GM12878 (cell line): ENCODE measurements around the gene PSMB10. TPM values are rescaled to one million over a fixed set of nuclear protein-coding genes. Genes with fewer than 3 reads are reported as not detected.
A peak's percentile ranks its signal among the peaks of the same experiment; 100 is the strongest.

Experiments
- ATAC-seq: fragments of 200-7000 bp; cut with Tn5 transposase; 3 replicates; pipeline ENCODE4 v1.9.1; 2020; ENCODE audit warnings: mild to moderate bottlenecking, moderate library complexity
- BruUV-seq: library from RNA; stranded (reverse); fragments of 400-500 nt; replicated peaks from 2 replicates; lab custom pipeline; 2021; lab: Mats Ljungman, UMichigan
- CTCF ChIA-PET: fragments of 300-600 bp; sonication (Branson Sonifier 250); formaldehyde crosslinking; extraction: SDS; loops from one replicate; lab custom pipeline; 2021; ENCODE audit warnings: inconsistent platforms; lab: Yijun Ruan, JAX
- POLR2A ChIA-PET: fragments of 350-600 bp; formaldehyde crosslinking; extraction: SDS; loops from one replicate; lab custom pipeline; 2021; ENCODE audit warnings: inconsistent platforms; lab: Charles Lee
- RAD21 ChIA-PET: fragments of 300-600 bp; sonication (Branson Sonifier 250); formaldehyde crosslinking; loops from one replicate; lab custom pipeline; 2023; ENCODE audit warnings: antibody characterized with exemption; ENCODE audit not compliant: unreplicated experiment; lab: Charles Lee
- SMC1A ChIA-PET: fragments of 300-600 bp; sonication (Branson Sonifier 250); formaldehyde crosslinking; loops from one replicate; lab custom pipeline; 2023; ENCODE audit not compliant: unreplicated experiment, uncharacterized antibody; lab: Charles Lee
- DNase-seq: peaks from one replicate; pipeline ENCODE4 v3.0.0-alpha.2; 2011; ENCODE audit warnings: low read depth, low spot score
- FAIRE-seq: peaks from 3 replicates; lab custom pipeline; 2011; peaks lifted over from hg19 to GRCh38; lab: Jason Lieb, UNC
- H2AFZ ChIP-seq: 2 replicates; pipeline ENCODE4 v1.6.0; 2011; ENCODE audit warnings: low read depth, low read length, control low read depth; ENCODE audit not compliant: control insufficient read depth
- H3K27ac ChIP-seq: 2 replicates; pipeline ENCODE4 v1.5.1; 2011; ENCODE audit warnings: control low read depth; ENCODE audit not compliant: control insufficient read depth, insufficient read depth
- H3K27me3 ChIP-seq, 2 experiments: replicated peaks in 1 of 2; 2 replicates each; pipeline versions ENCODE4 v1.6.0 to v1.6.1; 2011; ENCODE audit warnings: low read length in 1 of 2; ENCODE audit not compliant: control insufficient read depth in 2 of 2, insufficient read depth in 2 of 2
- H3K36me3 ChIP-seq, 2 experiments: 2 replicates each; pipeline ENCODE4 v1.5.1; 2011; ENCODE audit warnings: low read length in 1 of 2; ENCODE audit not compliant: control insufficient read depth in 2 of 2, insufficient read depth in 2 of 2
- H3K4me1 ChIP-seq: 2 replicates; pipeline ENCODE4 v1.6.1; 2011; ENCODE audit warnings: mild to moderate bottlenecking, low read length, moderate library complexity, mixed read lengths; ENCODE audit not compliant: control insufficient read depth, insufficient read depth
- H3K4me2 ChIP-seq: 2 replicates; pipeline ENCODE4 v1.6.0; 2011; ENCODE audit warnings: control low read depth; ENCODE audit not compliant: control insufficient read depth, insufficient read depth
- H3K4me3 ChIP-seq: fragments of 200-600 bp; sonication (generic); 2 replicates; pipeline ENCODE4 v1.5.1; 2016
- H3K79me2 ChIP-seq: 2 replicates; pipeline ENCODE4 v1.6.0; 2011; ENCODE audit warnings: low read length; ENCODE audit not compliant: control insufficient read depth, insufficient read depth
- H3K9ac ChIP-seq: 2 replicates; pipeline ENCODE4 v1.8.0; 2011; ENCODE audit warnings: low read length, control low read depth, mixed read lengths; ENCODE audit not compliant: control insufficient read depth, insufficient read depth
- H3K9me3 ChIP-seq: replicated peaks from 3 replicates; pipeline ENCODE4 v1.5.1; 2011; ENCODE audit warnings: mild to moderate bottlenecking, low read length; ENCODE audit not compliant: control insufficient read depth, insufficient read depth
- H4K20me1 ChIP-seq: 2 replicates; pipeline ENCODE4 v1.6.0; 2011; ENCODE audit not compliant: control insufficient read depth, insufficient read depth
- BHLHE40 ChIP-seq, 2 experiments: fragments of 450-650 bp in 1 of 2; IDR thresholded peaks; 2 replicates each; pipeline ENCODE4 v1.6.1; 2011 to 2017; ENCODE audit warnings: low read depth in 2 of 2, borderline replicate concordance in 1 of 2, improper control_type of control experiment in 1 of 2, low read length in 1 of 2, mild to moderate bottlenecking in 1 of 2
- GABPA ChIP-seq: IDR thresholded peaks from 2 replicates; pipeline ENCODE4 v1.6.1; 2014; ENCODE audit warnings: antibody characterized with exemption, low read depth, mild to moderate bottlenecking, inconsistent platforms
- MEF2A ChIP-seq: IDR thresholded peaks from 2 replicates; pipeline ENCODE4 v1.6.1; 2011; ENCODE audit warnings: low read depth, mild to moderate bottlenecking, low read length, moderate library complexity; ENCODE audit not compliant: insufficient read depth
- POLR2A ChIP-seq: IDR thresholded peaks from 2 replicates; pipeline ENCODE4 v1.6.1; 2011; ENCODE audit warnings: low read depth, mild to moderate bottlenecking, low read length
- POLR2AphosphoS2 ChIP-seq: IDR thresholded peaks from 2 replicates; pipeline ENCODE4 v1.6.1; 2011; ENCODE audit warnings: low read depth, mild to moderate bottlenecking, low read length, improper control_type of control experiment, moderate library complexity
- POU2F2 ChIP-seq: IDR thresholded peaks from 3 replicates; pipeline ENCODE4 v1.6.1; 2011; ENCODE audit warnings: low read depth, mild to moderate bottlenecking, low read length, borderline replicate concordance
- RAD51 ChIP-seq: fragments of 450-650 bp; IDR thresholded peaks from 2 replicates; pipeline ENCODE4 v1.6.1; 2016; ENCODE audit warnings: moderate library complexity, mild to moderate bottlenecking, inconsistent platforms
- RCOR1 ChIP-seq: conservative IDR thresholded peaks from 2 replicates; pipeline ENCODE4 v1.6.1; 2012; ENCODE audit warnings: low read depth, low read length, improper control_type of control experiment
- TCF12 ChIP-seq: IDR thresholded peaks from 2 replicates; pipeline ENCODE4 v1.6.1; 2011; ENCODE audit warnings: low read depth, mild to moderate bottlenecking, low read length
- WRNIP1 ChIP-seq: IDR thresholded peaks from 2 replicates; pipeline ENCODE4 v1.6.1; 2011; ENCODE audit warnings: low read depth, low read length, improper control_type of control experiment, borderline replicate concordance
- WGBS: methylation state at CpG from one replicate; pipeline ENCODE4 v1.1.6; 2016; ENCODE audit warnings: low lambda C conversion rate; ENCODE audit not compliant: insufficient replicate concordance, insufficient coverage; ENCODE audit errors: missing lambda C conversion rate; 5-methylcytosine and 5-hydroxymethylcytosine counted together
- in situ Hi-C: fragments of 300-500 bp; cut with MboI; formaldehyde crosslinking; loops from 9 replicates; pipeline ENCODE4 v1.14.3; 2018; ENCODE audit warnings: mixed read lengths
- intact Hi-C: fragments of 100-400 bp; cut with micrococcal nuclease; formaldehyde crosslinking; loops from one replicate; pipeline ENCODE4 v1.14.2; 2022; ENCODE audit not compliant: unreplicated experiment
- polyA plus RNA-seq, 11 experiments: library from polyadenylated mRNA; depleted of rRNA in 4 of 11; unstranded in 6 of 11; stranded (reverse) in 5 of 11; fragments of >200 nt; fragmentation: Nextera tagmentation in 4 of 11; fragmentation: Illumina TruSeq in 1 of 11; extraction: Ambion mirVana in 4 of 11; extraction: Trizol in 1 of 11; gene quantifications; 1 replicate in 1 of 11; 2 replicates in 10 of 11; pipeline versions ENCODE4 v1.2.1 to v1.2.3, GENCODE V29; 2011 to 2016; ENCODE audit warnings: inconsistent platforms in 2 of 11, missing spikeins in 2 of 11, low read depth in 1 of 11
- total RNA-seq, 4 experiments: library from RNA; depleted of rRNA in 3 of 4; stranded (reverse); fragments of >200 nt in 3 of 4; fragmentation: Illumina TruSeq in 1 of 4; extraction: Trizol in 1 of 4; gene quantifications; 2 replicates each; pipeline versions ENCODE4 v1.2.1 to v1.2.3, GENCODE V29; 2013 to 2021
- TF ChIP-seq, protein P1 (sequence below): IDR thresholded peaks from 2 replicates; pipeline ENCODE4 v1.6.1; 2011; ENCODE audit warnings: borderline replicate concordance, low read depth, mild to moderate bottlenecking, moderate library complexity, low read length; ENCODE audit not compliant: insufficient read depth, poor library complexity, severe bottlenecking
- TF ChIP-seq, protein P2 (sequence below): IDR thresholded peaks from 2 replicates; pipeline ENCODE4 v1.6.1; 2011; ENCODE audit warnings: borderline replicate concordance, low read depth, mild to moderate bottlenecking, moderate library complexity, mixed read lengths, low read length; ENCODE audit not compliant: insufficient read depth; ENCODE audit errors: extremely low read length
- TF ChIP-seq, protein P3 (sequence below): IDR thresholded peaks from 2 replicates; pipeline ENCODE4 v1.6.1; 2011; ENCODE audit warnings: low read depth, low read length, improper control_type of control experiment, borderline replicate concordance
- TF ChIP-seq, protein P4 (sequence below): IDR thresholded peaks from 2 replicates; pipeline ENCODE4 v1.6.1; 2011; ENCODE audit warnings: mild to moderate bottlenecking, low read depth, low read length, moderate library complexity; ENCODE audit not compliant: insufficient replicate concordance

The PSMB10 gene
- total and polyA plus RNA-seq, 10 of the 15 experiments (the other 5 are each of a cell fraction or from before 2014, with no cell fraction given): 24.1 to 308 (median 151) TPM

DNA sequence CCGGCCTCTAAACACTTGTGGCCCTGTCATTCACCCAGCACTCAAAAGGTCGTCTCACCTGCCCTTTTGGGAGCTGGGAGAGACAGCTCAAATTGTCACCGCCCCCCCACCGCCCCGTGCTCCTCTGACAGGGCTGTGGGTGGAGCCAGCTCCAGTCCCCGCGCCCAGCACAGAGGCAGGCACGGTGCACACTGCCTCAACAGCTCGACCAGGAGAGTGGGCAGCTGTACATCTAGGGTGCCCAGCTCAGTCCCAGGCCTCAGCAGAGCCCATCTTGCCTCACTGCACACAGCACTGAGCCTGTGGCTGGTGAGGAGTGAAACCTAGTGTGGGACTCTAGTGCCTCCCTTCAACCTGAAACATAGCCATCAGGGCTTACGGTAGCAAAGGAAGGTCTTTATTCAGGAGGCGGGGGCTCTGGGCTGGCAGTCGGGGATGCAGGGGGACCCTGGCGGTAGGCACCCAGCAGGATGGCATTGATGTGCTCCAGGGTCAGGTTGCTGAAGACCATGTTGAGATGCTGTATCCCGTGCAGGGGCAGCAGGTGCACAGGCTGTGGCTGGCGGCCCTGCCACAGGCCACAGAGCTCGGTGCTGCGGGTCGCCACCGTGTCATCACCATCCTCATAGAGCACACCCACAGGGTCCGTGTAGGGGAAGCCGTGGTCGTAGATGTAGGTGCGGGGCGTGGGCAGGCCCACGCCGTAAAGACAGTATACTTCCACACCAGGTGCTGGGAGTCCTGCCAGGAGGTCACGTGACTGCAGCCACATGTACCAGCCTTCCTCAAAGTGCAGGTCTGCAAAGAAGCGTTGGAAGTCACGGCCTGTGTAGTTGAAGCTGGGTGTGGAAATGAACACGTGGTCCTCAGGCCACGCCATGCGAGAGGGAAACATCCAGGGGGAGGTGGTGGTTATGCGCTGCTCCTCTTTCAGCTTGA lies 3.1 kb upstream of the PSMB10 start:
- TF ChIP-seq BHLHE40 (IDR thresholded peaks at IDR 0.05; ENCODE audit: borderline replicate concordance in 1 of 2, low read depth in 2 of 2, low read length in 1 of 2) (peak in 1 of 2 experiments; percentile 87; a peak in 3 of 4 replicates), WRNIP1 (no peak), RCOR1 (no peak), MEF2A (no peak), GABPA (no peak), POLR2A (peak; percentile 66), RAD51 (peak; percentile 92), POU2F2 (no peak), POLR2AphosphoS2 (0 out of 2 replicates have a peak, but pooled peaks have one; percentile 13), TCF12 (0 out of 2 replicates have a peak, but pooled peaks have one; percentile 33)
- TF ChIP-seq, protein P1, sequence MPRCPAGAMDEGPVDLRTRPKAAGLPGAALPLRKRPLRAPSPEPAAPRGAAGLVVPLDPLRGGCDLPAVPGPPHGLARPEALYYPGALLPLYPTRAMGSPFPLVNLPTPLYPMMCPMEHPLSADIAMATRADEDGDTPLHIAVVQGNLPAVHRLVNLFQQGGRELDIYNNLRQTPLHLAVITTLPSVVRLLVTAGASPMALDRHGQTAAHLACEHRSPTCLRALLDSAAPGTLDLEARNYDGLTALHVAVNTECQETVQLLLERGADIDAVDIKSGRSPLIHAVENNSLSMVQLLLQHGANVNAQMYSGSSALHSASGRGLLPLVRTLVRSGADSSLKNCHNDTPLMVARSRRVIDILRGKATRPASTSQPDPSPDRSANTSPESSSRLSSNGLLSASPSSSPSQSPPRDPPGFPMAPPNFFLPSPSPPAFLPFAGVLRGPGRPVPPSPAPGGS: no peak
- TF ChIP-seq, protein P2, sequence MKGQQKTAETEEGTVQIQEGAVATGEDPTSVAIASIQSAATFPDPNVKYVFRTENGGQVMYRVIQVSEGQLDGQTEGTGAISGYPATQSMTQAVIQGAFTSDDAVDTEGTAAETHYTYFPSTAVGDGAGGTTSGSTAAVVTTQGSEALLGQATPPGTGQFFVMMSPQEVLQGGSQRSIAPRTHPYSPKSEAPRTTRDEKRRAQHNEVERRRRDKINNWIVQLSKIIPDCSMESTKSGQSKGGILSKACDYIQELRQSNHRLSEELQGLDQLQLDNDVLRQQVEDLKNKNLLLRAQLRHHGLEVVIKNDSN: peak; percentile 73
- TF ChIP-seq, protein P3, sequence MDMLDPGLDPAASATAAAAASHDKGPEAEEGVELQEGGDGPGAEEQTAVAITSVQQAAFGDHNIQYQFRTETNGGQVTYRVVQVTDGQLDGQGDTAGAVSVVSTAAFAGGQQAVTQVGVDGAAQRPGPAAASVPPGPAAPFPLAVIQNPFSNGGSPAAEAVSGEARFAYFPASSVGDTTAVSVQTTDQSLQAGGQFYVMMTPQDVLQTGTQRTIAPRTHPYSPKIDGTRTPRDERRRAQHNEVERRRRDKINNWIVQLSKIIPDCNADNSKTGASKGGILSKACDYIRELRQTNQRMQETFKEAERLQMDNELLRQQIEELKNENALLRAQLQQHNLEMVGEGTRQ: peak; percentile 7; the same call in 1 of the 2 replicates
- TF ChIP-seq, protein P4, sequence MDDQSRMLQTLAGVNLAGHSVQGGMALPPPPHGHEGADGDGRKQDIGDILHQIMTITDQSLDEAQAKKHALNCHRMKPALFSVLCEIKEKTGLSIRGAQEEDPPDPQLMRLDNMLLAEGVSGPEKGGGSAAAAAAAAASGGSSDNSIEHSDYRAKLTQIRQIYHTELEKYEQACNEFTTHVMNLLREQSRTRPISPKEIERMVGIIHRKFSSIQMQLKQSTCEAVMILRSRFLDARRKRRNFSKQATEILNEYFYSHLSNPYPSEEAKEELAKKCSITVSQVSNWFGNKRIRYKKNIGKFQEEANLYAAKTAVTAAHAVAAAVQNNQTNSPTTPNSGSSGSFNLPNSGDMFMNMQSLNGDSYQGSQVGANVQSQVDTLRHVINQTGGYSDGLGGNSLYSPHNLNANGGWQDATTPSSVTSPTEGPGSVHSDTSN: no peak
- DNase-seq: no peak
- ATAC-seq: no peak
- H3K79me2 ChIP-seq: peaks cover 28% of the 10 kb centered on the region
- H3K4me3 ChIP-seq: no peak overlapping the region
- no peak for FAIRE-seq
- SMC1A ChIA-PET: interaction anchor here (0.7 to 1.3 kb wide), 3 partner anchors 49 to 101 kb away, joined by 3 to 4 read pairs (median 3); no protein-coding TSS in a partner anchor
- no peaks in the 10 kb centered on the region for H3K9me3 ChIP-seq
- WGBS: 77% methylated on average over 32 of the region's 33 CpGs
- H3K4me2 ChIP-seq: no peak overlapping the region
- no peak overlapping the region for H3K9ac ChIP-seq
- no peak overlapping the region for H3K27ac ChIP-seq
- H3K27me3 ChIP-seq: no peaks in the 10 kb centered on the region
- H3K4me1 ChIP-seq: peaks cover 12% of the 10 kb centered on the region
- CTCF ChIA-PET: interaction anchor here (1.3 to 2.5 kb wide), 4 partner anchors 25 to 101 kb away, joined by 4 to 9 read pairs (median 6); no protein-coding TSS in a partner anchor
- POLR2A ChIA-PET: interaction anchor here (1.1 kb wide), 1 partner anchor 56 kb away, joined by 3 read pairs; no protein-coding TSS in a partner anchor
- no peak overlapping the region for H2AFZ ChIP-seq
- no TSS peak for BruUV-seq
- RAD21 ChIA-PET: interaction anchor here (0.5 kb wide), 1 partner anchor 98 kb away, joined by 3 read pairs; no protein-coding TSS in a partner anchor
- intact Hi-C loops: loop anchor here (5.0 kb wide), 1 partner anchor 103 kb away; no protein-coding TSS in a partner anchor
- in situ Hi-C loops: no loop called here
- H3K36me3 ChIP-seq: peaks cover 4 to 5% of the 10 kb centered on the region in 2 experiments; a peak in 3 of 4 replicates
- H4K20me1 ChIP-seq: no peaks in the 10 kb centered on the region
